Lung microvascular endothelial cell (primary cell): ENCODE data around the gene PPARG. TPM values are rescaled to one million over a fixed set of nuclear protein-coding genes. Genes with fewer than 3 reads are reported as not detected.

Experiments used
- DNase-seq, 2 donors: peaks; one replicate each; pipeline versions ENCODE4 v3.0.0 to v3.0.0-alpha.2; 2010; ENCODE audit warnings: low read depth in 2 of 2
- total RNA-seq: library from RNA; depleted of rRNA; stranded (reverse); fragments of >200 nt; gene quantifications from 2 replicates; pipeline ENCODE4 v1.2.1, GENCODE V29; 2014

PPARG gene
- total RNA-seq, 1 donor from 2014 or later, result 77.8 TPM

DNA sequence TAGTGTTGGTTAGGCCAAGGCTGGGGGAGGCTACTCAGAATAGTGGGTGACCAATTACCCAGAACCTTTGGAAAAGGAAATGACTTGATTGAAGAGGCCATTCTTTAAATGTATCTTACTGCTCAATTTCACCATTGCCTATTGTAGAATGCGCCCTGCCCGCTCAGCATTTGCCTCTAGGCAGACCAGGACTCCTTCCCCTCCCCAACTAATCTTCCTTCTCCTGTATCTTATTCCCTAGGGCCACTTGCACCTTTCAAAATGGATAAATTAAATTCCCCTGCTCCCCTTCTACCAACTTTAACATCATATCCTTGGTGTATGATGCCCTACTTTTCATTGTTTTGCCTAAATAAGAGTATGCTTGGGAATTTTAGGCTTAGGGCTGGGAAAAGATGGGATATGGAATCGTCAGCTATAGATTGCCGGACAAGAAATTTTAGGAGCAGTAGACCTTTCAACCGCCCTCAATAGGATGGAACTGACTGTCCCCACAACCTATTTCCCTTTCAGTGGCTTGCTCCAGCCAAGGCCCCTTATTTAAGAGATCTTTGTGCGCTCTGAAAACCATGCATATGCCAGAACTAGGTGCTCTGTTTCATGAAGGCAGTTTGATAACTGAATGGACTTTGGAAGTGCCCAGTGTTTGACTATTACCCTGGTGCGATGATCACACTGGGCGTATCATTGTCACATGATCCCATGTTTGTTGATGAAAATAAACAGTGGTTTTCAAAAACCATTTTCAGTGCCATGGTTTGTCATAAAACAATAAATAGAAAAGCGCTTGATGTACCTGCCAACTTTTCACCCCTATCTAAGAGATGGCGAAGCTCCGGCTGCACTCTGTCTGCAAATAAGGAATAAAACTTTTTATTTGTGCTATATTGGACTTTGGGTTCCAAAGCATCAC is 121.1 kb downstream of the PPARG start:
- DNase-seq, result no peak

- DNase-seq, result peak; percentile 16 to 80
Measured at GRCh38 chr3:12413721-12414255, 124.9 kb downstream of the PPARG start.

DNA sequence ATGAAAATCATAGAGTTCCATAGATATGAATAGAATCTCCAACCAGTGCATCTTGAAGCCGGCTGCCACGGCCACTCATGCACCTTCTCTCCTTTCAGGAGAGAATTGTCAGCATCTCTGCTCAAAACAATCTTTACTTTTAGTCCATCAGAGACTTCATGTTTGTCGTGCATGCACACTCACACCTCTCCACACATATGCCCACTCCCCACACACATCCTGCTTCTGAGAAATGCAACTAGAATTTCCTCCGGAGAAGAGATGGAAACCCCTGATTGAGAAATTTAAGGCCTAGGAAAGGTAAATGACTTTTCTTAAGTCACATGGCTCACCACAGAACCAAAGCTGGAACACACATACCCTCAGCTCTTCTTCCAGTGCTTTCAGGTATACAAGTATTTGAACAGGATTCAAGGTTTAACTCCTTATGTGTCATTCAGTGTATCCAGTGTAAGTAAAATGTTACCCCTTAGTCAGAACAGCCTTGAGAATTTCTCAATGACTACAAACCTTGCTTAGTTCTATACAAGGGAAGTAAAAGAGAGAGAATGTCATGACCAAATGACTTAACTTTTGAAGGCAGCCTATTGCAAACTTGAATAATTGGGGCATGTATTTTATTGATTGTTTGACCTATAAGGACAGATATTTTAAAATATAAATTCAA is 126.3 kb downstream of the PPARG start:
- DNase-seq, result no peak

GRCh38 chr3:12416731-12417130 is 127.9 kb downstream of the PPARG start:
- DNase-seq, result no peak

DNA sequence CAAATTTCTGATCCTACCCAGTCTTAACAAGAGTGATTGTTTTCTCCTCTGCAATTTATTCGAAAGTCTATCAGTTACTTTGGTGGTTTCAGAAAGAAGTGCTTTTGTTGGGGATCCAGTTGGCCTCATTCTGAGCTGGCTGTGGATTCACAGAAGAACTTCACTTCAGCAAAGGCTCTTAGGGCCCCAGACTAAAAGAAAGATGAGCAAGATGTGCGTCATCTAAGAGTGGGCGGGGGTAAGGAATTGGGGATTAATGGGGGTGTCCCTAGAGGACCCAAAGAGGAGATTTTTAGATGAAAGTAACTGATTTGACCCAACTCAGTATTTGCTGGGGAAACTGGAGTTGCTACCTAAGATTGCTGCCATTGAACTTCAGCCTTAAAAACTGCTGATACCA is 131.5 kb downstream of the PPARG start:
- no peak for DNase-seq

DNA sequence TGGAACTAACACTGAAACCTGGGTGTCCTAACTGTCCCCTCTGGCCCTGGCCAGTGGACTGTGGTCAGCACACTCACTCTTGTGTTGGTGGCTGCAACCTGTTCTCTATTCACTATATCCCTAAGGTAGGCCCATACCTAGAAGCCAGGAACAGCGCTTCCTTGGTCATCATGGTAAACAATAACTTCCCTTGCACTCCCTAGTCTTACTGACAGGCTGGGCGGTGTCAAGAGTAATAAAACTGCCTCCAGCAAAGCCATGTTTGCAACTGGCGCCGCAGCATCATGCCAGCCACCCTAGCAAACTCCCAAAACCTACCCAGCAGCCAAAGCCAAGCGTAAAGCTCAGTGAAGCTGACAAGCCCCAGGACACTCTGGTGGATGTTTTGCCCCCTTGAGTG is 132.3 kb downstream of the PPARG start:
- DNase-seq, result no peak

DNA sequence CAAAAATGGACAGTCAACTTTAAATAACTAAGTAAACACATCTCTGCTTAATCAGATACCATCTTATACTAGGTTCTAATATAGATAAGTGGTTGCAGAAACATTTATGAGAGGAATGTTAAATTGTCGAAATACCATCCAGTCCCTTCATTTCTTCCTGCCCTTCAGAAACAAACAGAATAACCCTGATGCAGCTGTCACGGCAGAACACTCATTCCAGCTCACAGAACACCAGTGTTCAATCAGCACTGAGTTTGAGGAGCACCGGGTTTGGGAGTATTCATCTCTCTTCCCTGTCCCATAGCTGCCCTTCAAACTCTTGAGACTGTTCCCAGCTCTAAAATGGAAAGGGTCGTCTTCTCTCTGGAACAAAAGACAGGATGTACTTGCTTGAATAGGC is 134.3 kb downstream of the PPARG start:
- no peak for DNase-seq

DNA sequence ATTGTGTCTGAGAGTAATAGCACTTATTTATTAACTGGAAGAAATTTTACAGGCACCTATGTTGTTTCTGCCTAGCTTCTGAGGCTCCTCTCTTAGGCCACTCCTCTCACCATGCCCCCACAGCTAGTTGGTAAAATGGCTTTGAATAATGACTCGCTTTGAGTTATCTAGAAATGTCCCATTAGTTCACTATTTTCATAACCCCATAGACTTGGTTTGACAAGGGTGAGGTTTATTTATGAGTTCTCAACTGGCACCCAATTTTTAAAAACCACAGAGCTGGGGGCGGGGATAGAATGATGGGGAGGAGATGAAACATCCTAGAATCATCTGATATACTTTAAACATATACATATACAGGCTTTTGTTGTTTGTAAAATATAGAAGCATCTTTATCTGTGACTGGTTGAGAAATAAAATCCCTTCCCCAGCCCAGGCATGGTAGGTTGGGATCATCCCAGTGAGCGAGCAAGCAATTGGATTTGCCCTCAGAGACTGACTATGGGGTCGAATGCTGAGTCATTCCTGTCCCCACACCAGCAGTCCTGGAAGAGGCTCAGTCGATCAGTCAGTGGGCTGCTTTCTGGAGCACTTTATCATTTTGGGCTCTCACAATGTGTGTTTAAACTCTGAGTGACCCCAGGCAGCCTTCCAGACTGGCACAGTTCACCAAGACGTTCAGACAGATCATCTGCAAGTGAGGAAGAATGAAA is 135.2 kb downstream of the PPARG start:
- DNase-seq, result peak in 1 of 2 donors; percentile 42

DNA sequence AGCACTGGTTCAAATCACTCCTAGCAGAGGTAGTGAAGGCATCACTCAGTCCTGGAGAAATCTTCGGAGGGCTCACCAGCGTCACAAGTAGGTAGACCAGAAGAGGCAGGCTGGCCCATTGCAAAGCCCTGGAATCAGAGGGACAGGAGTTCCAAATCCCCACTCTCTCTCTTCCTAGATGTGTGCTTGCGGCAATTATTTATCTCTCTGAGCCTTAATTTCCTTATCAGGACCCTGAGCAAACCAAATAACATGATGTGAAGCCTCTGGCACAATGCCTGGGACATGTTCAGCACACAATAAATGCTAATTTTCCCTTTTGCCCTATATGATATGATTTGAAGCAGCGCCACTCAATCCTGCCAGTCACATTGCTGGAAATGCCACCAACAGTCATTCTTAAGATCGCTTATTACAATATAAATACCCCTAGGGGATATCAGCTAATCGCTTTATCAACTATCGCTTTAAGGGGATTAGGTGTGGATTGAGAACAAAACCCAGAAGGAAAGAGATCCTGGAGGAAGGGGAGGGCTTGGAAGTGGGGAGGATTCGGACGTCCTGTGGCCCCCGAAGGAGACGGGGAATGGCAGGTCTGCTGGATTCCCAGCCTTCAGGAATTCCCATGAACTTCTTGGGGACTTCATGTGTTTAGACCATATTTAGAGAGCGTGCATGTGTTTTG is 135.9 kb downstream of the PPARG start:
- no peak for DNase-seq

DNA sequence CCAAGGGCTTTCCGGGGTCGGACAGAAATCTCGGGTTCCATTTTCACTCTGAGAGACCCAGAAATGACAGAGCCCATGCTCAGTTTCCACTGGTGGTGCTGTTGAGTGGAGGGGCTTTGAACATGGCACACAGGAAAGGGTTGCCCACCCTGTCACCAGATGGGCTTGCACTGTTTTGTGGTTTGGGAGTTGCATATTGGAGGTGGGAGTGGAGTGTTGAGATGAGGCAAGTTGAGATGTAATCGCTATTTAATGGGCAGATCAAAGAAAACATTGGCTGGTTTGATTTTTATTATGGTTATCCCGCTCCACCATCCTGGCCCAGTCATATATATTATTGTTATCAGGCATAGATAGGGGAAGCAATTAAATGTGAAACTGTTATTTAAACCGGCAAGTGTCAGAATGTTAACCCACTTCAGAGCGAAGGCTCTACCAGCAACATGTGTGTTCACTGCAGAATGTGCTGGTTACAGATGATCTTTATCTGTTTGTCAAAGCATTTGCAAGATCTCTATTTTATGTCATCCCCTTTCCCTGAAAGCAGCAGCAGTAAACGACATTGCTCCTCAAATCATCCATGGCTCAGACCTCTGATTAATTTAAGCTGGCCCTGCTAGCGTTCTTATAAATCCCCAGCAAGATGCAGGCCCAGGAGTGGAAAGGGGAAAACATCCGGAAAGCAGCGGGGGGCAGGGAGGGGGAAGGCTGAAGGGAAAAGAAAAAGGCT is 137.1 kb downstream of the PPARG start:
- DNase-seq, result no peak

- no peak for DNase-seq
Measured at GRCh38 chr3:12427551-12427950, 138.7 kb downstream of the PPARG start.

DNA sequence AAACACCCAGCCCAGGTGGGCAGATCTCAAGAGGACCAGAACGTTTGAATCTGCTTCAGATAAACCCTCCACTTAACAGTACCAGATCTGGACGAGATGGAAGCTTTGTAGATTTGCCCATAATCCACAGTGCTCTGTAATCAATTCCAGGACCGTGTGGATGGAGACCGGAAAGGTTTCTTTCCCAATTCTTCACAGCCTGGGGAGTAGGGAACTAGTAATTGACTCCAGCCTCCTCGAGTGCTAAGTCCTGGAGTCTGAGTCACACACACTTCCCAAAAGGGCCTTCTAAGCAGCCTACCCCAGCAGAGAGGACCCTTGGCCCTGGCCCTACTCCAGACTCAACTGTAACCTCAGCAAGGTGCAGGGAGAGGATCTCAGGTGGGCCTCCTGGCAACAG is 139.3 kb downstream of the PPARG start:
- no peak for DNase-seq

GRCh38 chr3:12430086-12430485 is 141.2 kb downstream of the PPARG start:
- peak in 1 of 2 donors; percentile 64 for DNase-seq

- no peak for DNase-seq
Measured at GRCh38 chr3:12433823-12434222, 145.0 kb downstream of the PPARG start.

GRCh38 chr3:12436514-12437220 is 147.8 kb downstream of the PPARG start:
- DNase-seq, result no peak

DNA sequence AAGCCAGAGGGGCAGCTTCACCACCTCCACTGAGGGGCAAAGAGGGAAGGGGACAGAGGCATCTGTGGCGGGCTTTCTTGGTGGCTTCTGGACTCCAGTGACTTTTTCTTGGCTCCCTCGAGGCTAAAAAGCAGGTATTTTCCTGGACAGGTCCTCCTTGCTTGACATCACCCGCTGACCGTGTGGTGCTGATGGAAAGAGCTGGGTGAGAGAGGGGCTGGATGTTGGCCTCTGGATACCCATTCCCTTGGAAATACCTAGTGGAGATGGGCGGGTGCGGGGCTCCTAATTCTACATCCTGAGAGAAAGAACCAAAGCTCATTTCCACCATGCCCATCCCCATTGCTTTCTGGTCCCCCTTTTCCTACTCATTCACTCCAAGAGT is 148.3 kb downstream of the PPARG start:
- no peak for DNase-seq

GRCh38 chr3:12437861-12438260 is 149.0 kb downstream of the PPARG start:
- DNase-seq, result no peak

- DNase-seq, result no peak
Measured at GRCh38 chr3:12438318-12438717, 149.4 kb downstream of the PPARG start.

- no peak for DNase-seq
Measured at GRCh38 chr3:12439161-12439940, 150.5 kb downstream of the PPARG start.
